ENCODE measurements around the gene KCNJ8. TPM values are rescaled to one million over a fixed set of nuclear protein-coding genes. Genes with fewer than 3 reads are reported as not detected.
A peak's percentile ranks its signal among the peaks of the same experiment; 100 is the strongest.

KCNJ8 gene
- polyA plus RNA-seq (2011; rRNA removed): 0.67 and 0.73 TPM in 2 replicates
- 0.38 and 0.39 TPM in 2 replicates for polyA plus RNA-seq (2012; cell fraction: cytosol; rRNA removed)
- polyA plus RNA-seq (2012; cell fraction: nucleus; rRNA removed): 0.17 and 0.32 TPM in 2 replicates
- polyA plus RNA-seq (2017; fragmentation: RNase III; extraction: RNeasy Plus Mini Kit Qiagen cat#74134 plus additional on column Dnase treatment): 0.60 to 0.79 TPM (median 0.68 TPM) in 3 replicates
- polyA minus RNA-seq (2011; rRNA and poly(A)+ RNA removed): 0.39 and 0.54 TPM in 2 replicates

DNA sequence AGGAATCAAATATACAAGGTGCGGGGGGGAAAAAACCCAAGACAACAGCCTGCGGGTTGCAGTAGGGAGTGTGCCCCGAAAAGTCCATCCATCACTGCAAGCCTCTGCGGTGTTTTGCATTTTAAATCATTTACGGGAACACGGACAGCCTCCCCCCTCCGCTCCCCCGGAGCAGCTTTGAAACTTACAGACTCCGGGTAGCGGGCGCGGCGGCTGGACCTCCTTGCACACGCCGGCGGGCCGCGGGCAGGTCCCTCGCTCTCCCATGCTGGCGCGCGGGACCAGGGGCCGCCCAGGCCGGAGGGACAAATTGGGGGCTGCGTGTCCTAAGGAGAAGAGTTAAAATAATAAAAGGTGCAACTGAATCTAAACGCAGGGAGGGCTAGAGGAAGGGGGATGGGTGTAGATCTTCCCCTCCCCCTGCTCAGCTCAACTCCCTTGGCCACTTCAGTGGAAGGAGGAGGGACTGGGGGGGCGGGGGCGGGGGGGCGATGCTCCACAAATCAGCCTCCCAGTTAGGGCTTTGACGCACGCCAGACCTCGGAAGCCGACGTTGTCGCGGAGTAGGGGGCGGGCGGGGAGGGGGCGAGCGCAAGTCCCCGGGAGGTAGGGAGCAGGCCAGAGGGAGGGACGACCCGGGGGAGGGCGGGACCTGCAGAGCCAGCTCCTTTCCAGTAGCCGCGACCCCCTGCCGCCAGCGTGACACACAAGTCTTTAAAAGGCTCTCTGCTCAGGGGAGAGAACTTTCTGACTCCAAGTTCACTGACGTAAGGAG lies at the start of gene KCNJ8:
TSS of gene KCNJ8 (minus strand) at position 349 of the 775 bp plus-strand sequence. CDS start 1,090 bp downstream, outside the sequence.
- ATAC-seq: peak; percentile 79 to 80
- ChIA-PET POLR2A (no interaction called here), CTCF (interaction anchor here (0.6 kb wide), 1 partner anchor 1941 kb away, joined by 3 read pairs; no protein-coding TSS in a partner anchor)
- H3K4me1 ChIP-seq: no peaks in the 10 kb centered on the region
- H3K4me2 ChIP-seq: peak within 1 kb of the TSS; percentile 90
- H3K27ac ChIP-seq: peak within 1 kb of the TSS; percentile 39 to 75; a peak in 3 of 6 replicates
- no peaks in the 10 kb centered on the region for H3K9me3 ChIP-seq
- TF ChIP-seq, protein P1, sequence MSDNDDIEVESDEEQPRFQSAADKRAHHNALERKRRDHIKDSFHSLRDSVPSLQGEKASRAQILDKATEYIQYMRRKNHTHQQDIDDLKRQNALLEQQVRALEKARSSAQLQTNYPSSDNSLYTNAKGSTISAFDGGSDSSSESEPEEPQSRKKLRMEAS (IDR thresholded peaks at IDR 0.05): 0 out of 2 replicates have a peak, but pooled peaks have one; percentile 12
- no peak for TF ChIP-seq PHF8 (IDR thresholded peaks at IDR 0.05; ENCODE audit: borderline replicate concordance, low read depth)
- no peak for FAIRE-seq
- H3K4me3 ChIP-seq: peak within 1 kb of the TSS; percentile 62
- DNase-seq (ENCODE audit: low read depth in 1 of 2, low spot score in 1 of 2): peak; percentile 12 to 30
- WGBS (ENCODE audit: missing lambda C conversion rate): 5% methylated on average over 33 of the region's 49 CpGs

DNA sequence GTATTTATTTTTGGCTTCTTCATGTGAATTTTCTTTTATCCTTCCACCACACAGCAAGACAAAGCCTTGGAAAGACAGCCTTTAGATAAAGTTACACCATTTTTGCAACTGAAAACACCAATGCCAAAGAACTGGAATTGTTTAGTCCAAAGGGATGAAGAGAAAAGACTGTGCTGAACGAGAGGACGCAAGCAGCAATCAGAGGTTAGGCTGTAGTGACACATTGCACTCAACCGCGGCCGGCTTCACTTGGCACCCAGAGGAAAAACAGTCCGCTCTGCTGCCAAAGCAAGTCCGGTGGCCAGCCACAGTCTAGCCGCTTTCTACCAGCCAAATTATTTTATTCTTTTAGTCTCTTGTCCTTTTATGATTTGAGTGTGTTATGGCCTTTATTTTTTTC lies 49.1 kb upstream of the KCNJ8 start:
- no peak for TF ChIP-seq ZNF302 (CRISPR knock-in tag; IDR thresholded peaks at IDR 0.05)
- no peak for TF ChIP-seq RARB (CRISPR knock-in tag; IDR thresholded peaks at IDR 0.05)
- FAIRE-seq: no peak
- 85% methylated on average over 8 of the region's 8 CpGs for WGBS (ENCODE audit: missing lambda C conversion rate)
- no peak overlapping the region for H3K27ac ChIP-seq
- POLR2A ChIA-PET: no interaction called here
- H3K4me1 ChIP-seq: peaks cover 6% of the 10 kb centered on the region; the same call in 2 of the 3 replicates
- H3K9me3 ChIP-seq: no peaks in the 10 kb centered on the region
- H3K4me3 ChIP-seq: no peak overlapping the region
- no peak for ATAC-seq
- CTCF ChIA-PET: no interaction called here
- H3K4me2 ChIP-seq: no peak overlapping the region
- no peak for DNase-seq (ENCODE audit: low read depth in 1 of 2, low spot score in 1 of 2)

GRCh38 chr12:21819678-21820077 lies 45.2 kb upstream of the KCNJ8 start:
- H3K4me3 ChIP-seq: no peak overlapping the region
- FAIRE-seq (no peak), ATAC-seq (no peak), DNase-seq (ENCODE audit: low read depth in 1 of 2, low spot score in 1 of 2) (no peak)
- TF ChIP-seq ATOH8 (CRISPR knock-in tag; IDR thresholded peaks at IDR 0.05; ENCODE audit: low read depth) (no peak), JUNB (IDR thresholded peaks at IDR 0.05) (no peak), SMC3 (IDR thresholded peaks at IDR 0.05) (no peak), RARB (CRISPR knock-in tag; IDR thresholded peaks at IDR 0.05) (no peak), HDAC2 (IDR thresholded peaks at IDR 0.05) (no peak), HEYL (CRISPR knock-in tag; IDR thresholded peaks at IDR 0.05) (no peak), MAZ (IDR thresholded peaks at IDR 0.05; ENCODE audit: borderline replicate concordance, low read depth, low read length) (no peak)
- TF ChIP-seq, protein P2, sequence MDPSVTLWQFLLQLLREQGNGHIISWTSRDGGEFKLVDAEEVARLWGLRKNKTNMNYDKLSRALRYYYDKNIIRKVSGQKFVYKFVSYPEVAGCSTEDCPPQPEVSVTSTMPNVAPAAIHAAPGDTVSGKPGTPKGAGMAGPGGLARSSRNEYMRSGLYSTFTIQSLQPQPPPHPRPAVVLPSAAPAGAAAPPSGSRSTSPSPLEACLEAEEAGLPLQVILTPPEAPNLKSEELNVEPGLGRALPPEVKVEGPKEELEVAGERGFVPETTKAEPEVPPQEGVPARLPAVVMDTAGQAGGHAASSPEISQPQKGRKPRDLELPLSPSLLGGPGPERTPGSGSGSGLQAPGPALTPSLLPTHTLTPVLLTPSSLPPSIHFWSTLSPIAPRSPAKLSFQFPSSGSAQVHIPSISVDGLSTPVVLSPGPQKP (IDR thresholded peaks at IDR 0.05; ENCODE audit: low read depth, low read length): no peak
- TF ChIP-seq, protein P1 (IDR thresholded peaks at IDR 0.05): no peak
- H3K4me2 ChIP-seq: peak overlapping the region; percentile 25; the same call in 1 of the 3 replicates
- ChIA-PET POLR2A (no interaction called here), CTCF (no interaction called here)
- H3K4me1 ChIP-seq: peaks cover 6% of the 10 kb centered on the region; the same call in 2 of the 3 replicates
- H3K9me3 ChIP-seq: no peaks in the 10 kb centered on the region
- H3K27ac ChIP-seq: no peak overlapping the region

DNA sequence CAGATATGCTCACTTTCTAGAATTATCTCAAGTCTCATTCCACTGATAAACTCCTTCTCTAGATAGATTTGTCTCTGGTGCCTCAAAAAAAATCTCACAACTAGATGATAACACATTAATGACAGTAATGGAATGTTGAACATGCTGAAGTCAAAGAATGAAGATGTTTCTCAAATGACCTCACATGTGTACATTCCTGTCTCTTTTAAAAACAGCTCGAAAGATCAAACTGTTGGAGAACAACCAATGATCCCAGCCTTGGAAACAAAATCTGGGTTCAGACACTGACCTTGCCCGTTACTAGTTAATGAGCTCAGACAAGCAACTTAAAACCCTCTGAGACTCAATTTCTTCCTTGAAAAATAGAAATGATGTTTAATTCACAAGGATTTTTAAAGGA lies 44.7 kb upstream of the KCNJ8 start:
- POLR2A ChIA-PET: no interaction called here
- DNase-seq (ENCODE audit: low read depth in 1 of 2, low spot score in 1 of 2) (no peak), FAIRE-seq (no peak), ATAC-seq (no peak)
- peak overlapping the region; percentile 25; the same call in 1 of the 3 replicates for H3K4me2 ChIP-seq
- no peak overlapping the region for H3K27ac ChIP-seq
- WGBS (ENCODE audit: missing lambda C conversion rate): 10% methylated on average over 2 of the region's 2 CpGs
- no peaks in the 10 kb centered on the region for H3K9me3 ChIP-seq
- peaks cover 6% of the 10 kb centered on the region; the same call in 2 of the 3 replicates for H3K4me1 ChIP-seq
- CTCF ChIA-PET: no interaction called here
- no peak overlapping the region for H3K4me3 ChIP-seq
- TF ChIP-seq EHMT2 (IDR thresholded peaks at IDR 0.05; ENCODE audit: low read depth) (no peak), ZNF302 (CRISPR knock-in tag; IDR thresholded peaks at IDR 0.05) (no peak), PBX3 (IDR thresholded peaks at IDR 0.05) (no peak), FOSL2 (IDR thresholded peaks at IDR 0.05) (no peak), FOSL2 (CRISPR knock-in tag; IDR thresholded peaks at IDR 0.05) (no peak), HOXA7 (CRISPR knock-in tag; IDR thresholded peaks at IDR 0.05) (no peak), JUN (IDR thresholded peaks at IDR 0.05) (no peak), KDM1A (IDR thresholded peaks at IDR 0.05; ENCODE audit: low read depth) (no peak), RNF2 (IDR thresholded peaks at IDR 0.05; ENCODE audit: borderline replicate concordance, low read depth) (no peak), NPAS2 (CRISPR knock-in tag; IDR thresholded peaks at IDR 0.05; ENCODE audit: borderline replicate concordance) (no peak), CHD2 (IDR thresholded peaks at IDR 0.05; ENCODE audit: low read length, partially characterized antibody) (no peak), ZC3H11A (IDR thresholded peaks at IDR 0.05) (no peak), KDM5A (IDR thresholded peaks at IDR 0.05) (no peak)
- TF ChIP-seq, protein P2 (IDR thresholded peaks at IDR 0.05; ENCODE audit: low read depth, low read length): no peak

Measured in A549 (cell line).